ENCODE data around the gene FKBP1C.

The FKBP1C gene

DNA sequence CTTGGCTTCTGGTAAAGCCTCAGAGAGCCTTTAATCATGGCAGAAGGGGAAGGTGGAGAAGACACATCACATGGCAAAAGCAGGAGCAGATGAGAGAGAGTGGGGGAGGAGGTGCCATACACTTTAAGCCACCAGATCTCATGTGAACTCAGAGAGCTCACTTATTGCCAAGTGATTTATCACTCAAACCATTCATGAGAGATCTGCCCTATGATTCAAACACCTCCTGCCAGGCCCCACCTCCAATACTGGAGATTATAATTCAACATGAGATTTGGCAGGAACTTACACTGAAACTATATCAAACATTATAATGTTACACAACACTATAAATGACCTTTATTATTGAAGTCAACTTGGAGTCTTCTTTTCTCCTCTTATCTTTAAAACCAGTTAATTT lies 47.9 kb downstream of the FKBP1C start:
- TF ChIP-seq GATA2 (IDR thresholded peaks at IDR 0.05; ENCODE audit: low read depth, low read length): no peak
- no peak for TF ChIP-seq GATA3 (IDR thresholded peaks at IDR 0.05; ENCODE audit: low read depth, low read length)

DNA sequence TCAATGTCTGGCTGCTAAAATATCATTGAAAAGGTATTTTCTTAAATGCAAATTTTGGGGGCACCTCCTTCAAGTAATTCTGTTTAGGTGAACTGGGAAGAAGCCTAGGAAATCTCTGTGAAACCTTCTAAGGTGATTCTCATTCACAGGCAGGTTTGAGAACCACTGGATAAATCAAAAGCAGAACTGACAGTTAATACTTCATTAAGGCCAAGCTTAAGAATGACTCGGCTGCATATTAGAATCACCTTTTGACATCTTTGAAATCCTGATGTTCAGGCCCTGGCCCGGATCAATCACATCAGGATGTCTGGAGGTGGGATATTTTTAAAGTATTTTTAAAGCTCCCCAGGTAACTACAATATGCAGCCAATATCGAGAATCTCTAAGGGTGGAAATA lies 50.6 kb downstream of the FKBP1C start:
- TF ChIP-seq GATA2 (IDR thresholded peaks at IDR 0.05; ENCODE audit: low read depth, low read length): no peak
- TF ChIP-seq GATA3 (IDR thresholded peaks at IDR 0.05; ENCODE audit: low read depth, low read length): no peak

Data from SH-SY5Y (cell line).